ENCODE measurements around the gene C6orf62. TPM values are rescaled to one million over a fixed set of nuclear protein-coding genes. Genes with fewer than 3 reads are reported as not detected.

The C6orf62 gene
- total and polyA plus RNA-seq, 2 of the 4 experiments (the other 2 are of a cell fraction) = 47.5 to 50.7 TPM

DNA sequence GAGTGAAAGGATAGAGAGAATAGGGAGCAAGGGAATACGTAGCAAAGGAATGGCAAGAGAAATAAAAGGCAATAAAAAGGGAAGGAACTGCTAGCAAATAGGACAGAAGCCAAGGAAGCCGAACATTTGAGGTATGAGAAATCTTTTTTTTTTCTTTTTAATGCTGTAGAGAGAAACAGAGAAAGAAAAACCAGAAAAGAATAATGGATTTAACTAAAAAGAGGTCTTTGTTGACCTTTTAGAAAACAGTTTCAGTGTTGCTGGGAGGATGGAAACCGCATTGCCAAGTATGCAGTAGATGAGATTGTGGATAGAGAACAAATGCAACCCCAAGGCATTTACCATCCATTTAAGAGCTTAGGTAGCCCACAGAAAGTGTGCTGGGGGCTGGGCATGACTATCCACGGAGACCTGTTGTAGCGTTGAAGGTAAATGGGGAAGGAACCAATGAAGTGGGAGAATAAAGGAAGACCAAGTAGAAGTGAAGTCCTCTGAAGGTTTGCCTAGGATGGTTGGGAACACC is 23.3 kb upstream of the C6orf62 start:
- POLR2A ChIA-PET (ENCODE audit: unreplicated experiment) = interaction anchor here (1.3 kb wide), 1 partner anchor 21 kb away, joined by 13 read pairs; no protein-coding TSS in a partner anchor

More for the DNA sequence above, 23.3 kb upstream of the C6orf62 start:
- Histone ChIP-seq H3K56ac (ENCODE audit: extremely low read depth, insufficient read depth, low read length) (no peak overlapping the region), H3K4ac (ENCODE audit: low read depth, low read length) (peak overlapping the region; percentile 52), H4K20me1 (ENCODE audit: insufficient read depth, low read length) (no peaks in the 10 kb centered on the region), H3K9ac (ENCODE audit: low read depth, low read length) (no peak overlapping the region), H4K91ac (ENCODE audit: insufficient read depth, low read depth, low read length) (peak overlapping the region; percentile 48), H3K4me2 (ENCODE audit: low read depth, low read length) (no peak overlapping the region), H3K23ac (ENCODE audit: low read depth, low read length) (peak overlapping the region; percentile 8; the same call in 1 of the 2 replicates), H2AK5ac (ENCODE audit: low read depth, low read length) (peak overlapping the region; percentile 52; the same call in 1 of the 2 replicates), H2AK9ac (replicated peaks; ENCODE audit: low read depth, low read length, poor library complexity) (no peak overlapping the region), H3K14ac (replicated peaks; ENCODE audit: low read depth, low read length) (no peak overlapping the region; the same call in 1 of the 2 replicates), H2BK5ac (ENCODE audit: low read depth, low read length, poor library complexity, severe bottlenecking) (peak overlapping the region; percentile 99), H3K79me1 (ENCODE audit: low read depth in 1 of 2, low read length in 2 of 2) (no peaks in the 10 kb centered on the region; a peak in 1 of 4 replicates), H3K27me3 (ENCODE audit: control insufficient read depth, insufficient read depth, low read length) (no peaks in the 10 kb centered on the region), H3K4me3 (ENCODE audit: insufficient read depth, low read depth, low read length) (no peak overlapping the region), H4K5ac (ENCODE audit: low read depth, low read length) (peak overlapping the region; percentile 84; the same call in 1 of the 2 replicates), H3K36me3 (ENCODE audit: control insufficient read depth, insufficient read depth, low read length) (no peaks in the 10 kb centered on the region), H3K4me1 (ENCODE audit: control insufficient read depth, insufficient read depth, low read length) (peaks cover 3% of the 10 kb centered on the region), H2BK120ac (ENCODE audit: low read depth, low read length) (peak overlapping the region; percentile 59), H2AFZ (replicated peaks; ENCODE audit: low read length, poor library complexity) (no peak overlapping the region), H4K8ac (ENCODE audit: low read depth in 2 of 2, low read length in 2 of 2) (peak overlapping the region; percentile 6 to 66), H2BK20ac (ENCODE audit: low read depth, low read length) (peak overlapping the region; percentile 57), H2BK15ac (ENCODE audit: low read depth, low read length) (peak overlapping the region; percentile 76; the same call in 2 of the 3 replicates), H3K9me3 (ENCODE audit: control insufficient read depth, insufficient read depth, low read length) (no peaks in the 10 kb centered on the region), H3K18ac (ENCODE audit: low read depth, low read length) (peak overlapping the region; percentile 80; the same call in 1 of the 2 replicates), H3K9me1 (ENCODE audit: insufficient read depth, low read length) (peaks cover 7% of the 10 kb centered on the region), H3K27ac (ENCODE audit: insufficient read depth, low read length) (peak overlapping the region; percentile 67; the same call in 1 of the 2 replicates)
- intact Hi-C loops (cut with micrococcal nuclease) (no loop called here), dilution Hi-C loops (cut with HindIII; ENCODE audit: low sequenced_read_pairs, unreplicated experiment) (no loop called here), in situ Hi-C loops (cut with MboI; ENCODE audit: low sequenced_read_pairs) (no loop called here)
- no peak for DNase-seq
- WGBS, 2 experiments (ENCODE audit: extremely low coverage in 2 of 2, insufficient read length in 1 of 2) = 97% methylated on average over 4 of the region's 5 CpGs; no CpG with 5 or more reads in 1 of the 2 experiments
- no peak for ATAC-seq (ENCODE audit: low read depth)
- CTCF ChIA-PET = no interaction called here
- BruUV-seq (replicated peaks) = no TSS peak
- TF ChIP-seq, protein P1, sequence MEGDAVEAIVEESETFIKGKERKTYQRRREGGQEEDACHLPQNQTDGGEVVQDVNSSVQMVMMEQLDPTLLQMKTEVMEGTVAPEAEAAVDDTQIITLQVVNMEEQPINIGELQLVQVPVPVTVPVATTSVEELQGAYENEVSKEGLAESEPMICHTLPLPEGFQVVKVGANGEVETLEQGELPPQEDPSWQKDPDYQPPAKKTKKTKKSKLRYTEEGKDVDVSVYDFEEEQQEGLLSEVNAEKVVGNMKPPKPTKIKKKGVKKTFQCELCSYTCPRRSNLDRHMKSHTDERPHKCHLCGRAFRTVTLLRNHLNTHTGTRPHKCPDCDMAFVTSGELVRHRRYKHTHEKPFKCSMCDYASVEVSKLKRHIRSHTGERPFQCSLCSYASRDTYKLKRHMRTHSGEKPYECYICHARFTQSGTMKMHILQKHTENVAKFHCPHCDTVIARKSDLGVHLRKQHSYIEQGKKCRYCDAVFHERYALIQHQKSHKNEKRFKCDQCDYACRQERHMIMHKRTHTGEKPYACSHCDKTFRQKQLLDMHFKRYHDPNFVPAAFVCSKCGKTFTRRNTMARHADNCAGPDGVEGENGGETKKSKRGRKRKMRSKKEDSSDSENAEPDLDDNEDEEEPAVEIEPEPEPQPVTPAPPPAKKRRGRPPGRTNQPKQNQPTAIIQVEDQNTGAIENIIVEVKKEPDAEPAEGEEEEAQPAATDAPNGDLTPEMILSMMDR (conservative IDR thresholded peaks at IDR 0.05; ENCODE audit: low read depth, low read length) = no peak
- TF ChIP-seq CEBPB (IDR thresholded peaks at IDR 0.05; ENCODE audit: low read depth, low read length) (no peak), SMC3 (IDR thresholded peaks at IDR 0.05; ENCODE audit: low read depth, low read length) (no peak), RAD21 (IDR thresholded peaks at IDR 0.05; ENCODE audit: low read length) (no peak), RCOR1 (IDR thresholded peaks at IDR 0.05; ENCODE audit: insufficient replicate concordance, low read length) (no peak)

All from IMR-90 (cell line).